Fibroblast of lung (primary cell): ENCODE data around the gene TMEM59. TPM values are rescaled to one million over a fixed set of nuclear protein-coding genes. Genes with fewer than 3 reads are reported as not detected.
A peak's percentile ranks its signal among the peaks of the same experiment; 100 is the strongest.

ENCODE experiments used
- DNase-seq, 2 donors: peaks; one replicate each; pipeline versions ENCODE4 v3.0.0 to v3.0.0-alpha.2; 2010; ENCODE audit warnings: low read depth in 2 of 2
- H2AFZ ChIP-seq: 2 replicates; pipeline ENCODE4 v1.5.1; 2012; ENCODE audit warnings: low read length, control low read depth, inconsistent platforms
- H3K27ac ChIP-seq: 2 replicates; pipeline ENCODE4 v1.5.1; 2011; ENCODE audit warnings: low read length, control low read depth; ENCODE audit not compliant: insufficient read depth
- H3K27me3 ChIP-seq: 2 replicates; pipeline ENCODE4 v1.5.1; 2011; ENCODE audit warnings: mild to moderate bottlenecking, low read length; ENCODE audit not compliant: control insufficient read depth, insufficient read depth
- H3K36me3 ChIP-seq: 2 replicates; pipeline ENCODE4 v1.5.1; 2011; ENCODE audit warnings: low read length; ENCODE audit not compliant: control insufficient read depth, insufficient read depth
- H3K4me1 ChIP-seq: 2 replicates; pipeline ENCODE4 v1.5.1; 2011; ENCODE audit warnings: low read length; ENCODE audit not compliant: control insufficient read depth, insufficient read depth; ENCODE audit errors: extremely low read depth
- H3K4me2 ChIP-seq: 2 replicates; pipeline ENCODE4 v1.5.1; 2011; ENCODE audit warnings: low read length, control low read depth; ENCODE audit not compliant: insufficient read depth; ENCODE audit errors: extremely low read depth
- H3K4me3 ChIP-seq, 4 experiments: fragments of 200-600 bp in 1 of 4; sonication (generic) in 1 of 4; replicated peaks in 1 of 4; 2 replicates each; pipeline ENCODE4 v1.5.1; 2011 to 2016; ENCODE audit warnings: low read length in 4 of 4, low read depth in 3 of 4, mild to moderate bottlenecking in 3 of 4, control low read depth in 2 of 4, inconsistent platforms in 1 of 4, mixed read lengths in 1 of 4; ENCODE audit not compliant: insufficient read depth in 1 of 4; ENCODE audit errors: control extremely low read depth in 1 of 4
- H3K79me2 ChIP-seq: 2 replicates; pipeline ENCODE4 v1.5.1; 2012; ENCODE audit warnings: mild to moderate bottlenecking, low read length, inconsistent platforms; ENCODE audit not compliant: control insufficient read depth, insufficient read depth
- H3K9ac ChIP-seq: 2 replicates; pipeline ENCODE4 v1.5.1; 2011; ENCODE audit warnings: mild to moderate bottlenecking, low read length, control low read depth; ENCODE audit not compliant: insufficient read depth
- H3K9me3 ChIP-seq: 2 replicates; pipeline ENCODE4 v1.5.1; 2012; ENCODE audit warnings: low read depth, low read length; ENCODE audit not compliant: control insufficient read depth, insufficient read depth
- H4K20me1 ChIP-seq: 2 replicates; pipeline ENCODE4 v1.5.1; 2011; ENCODE audit warnings: low read length; ENCODE audit not compliant: control insufficient read depth, insufficient read depth; ENCODE audit errors: extremely low read depth
- EZH2 ChIP-seq: IDR thresholded peaks from 2 replicates; pipeline ENCODE4 v1.5.1; 2012; ENCODE audit warnings: low read length, control low read depth, mild to moderate bottlenecking; ENCODE audit errors: missing control alignments
- polyA plus RNA-seq, 2 donors: library from polyadenylated mRNA; depleted of rRNA in 1 of 2; stranded (reverse) in 1 of 2; unstranded in 1 of 2; fragments of >200 nt; gene quantifications; 2 replicates each; pipeline ENCODE4 v1.2.1, GENCODE V29; 2011 to 2012; ENCODE audit warnings: missing spikeins in 1 of 2
- total RNA-seq: library from RNA; depleted of rRNA; stranded (reverse); fragments of >200 nt; gene quantifications from 2 replicates; pipeline ENCODE4 v1.2.1, GENCODE V29; 2014
- TF ChIP-seq, protein P1 (sequence below), 2 donors: IDR thresholded peaks in 1 of 2; conservative IDR thresholded peaks in 1 of 2; 1 replicate in 1 of 2; 2 replicates in 1 of 2; pipeline ENCODE4 v1.5.1; 2011 to 2012; ENCODE audit warnings: low read length in 2 of 2, control low read depth in 1 of 2, inconsistent platforms in 1 of 2, low read depth in 1 of 2, mild to moderate bottlenecking in 1 of 2

TMEM59 gene
- total and polyA plus RNA-seq, 2 donors (not counting 1 experiment from before 2014, with no cell fraction given) = 431 to 480 TPM

DNA sequence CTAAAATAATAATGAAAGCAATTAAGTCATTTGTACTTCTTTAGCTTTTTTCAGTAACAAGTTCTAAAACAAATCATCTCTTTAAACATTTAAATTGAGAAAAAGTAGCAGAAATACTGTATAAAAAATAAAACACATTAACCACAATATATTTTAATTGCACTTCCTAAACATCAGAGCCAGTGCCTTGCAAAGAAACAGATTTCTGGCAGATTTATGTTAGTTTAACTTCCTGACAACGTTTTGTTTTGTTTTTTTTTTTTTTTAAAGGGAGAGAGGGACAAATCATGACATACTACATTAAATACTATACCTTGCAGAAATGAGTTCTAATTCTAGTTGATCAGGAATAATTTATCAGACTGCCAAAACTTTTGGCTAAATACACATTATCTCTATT lies 11.2 kb downstream of the TMEM59 start:
- Histone ChIP-seq H3K9me3 (no peaks in the 10 kb centered on the region), H3K4me2 (no peak overlapping the region), H3K79me2 (peaks cover 6% of the 10 kb centered on the region), H3K36me3 (peaks cover 5% of the 10 kb centered on the region), H4K20me1 (no peaks in the 10 kb centered on the region), H3K9ac (no peak overlapping the region), H3K27ac (no peak overlapping the region), H2AFZ (no peak overlapping the region), H3K4me3 (no peak overlapping the region), H3K27me3 (no peaks in the 10 kb centered on the region), H3K4me1 (no peaks in the 10 kb centered on the region)
- TF ChIP-seq EZH2 = no peak
- TF ChIP-seq, protein P1, sequence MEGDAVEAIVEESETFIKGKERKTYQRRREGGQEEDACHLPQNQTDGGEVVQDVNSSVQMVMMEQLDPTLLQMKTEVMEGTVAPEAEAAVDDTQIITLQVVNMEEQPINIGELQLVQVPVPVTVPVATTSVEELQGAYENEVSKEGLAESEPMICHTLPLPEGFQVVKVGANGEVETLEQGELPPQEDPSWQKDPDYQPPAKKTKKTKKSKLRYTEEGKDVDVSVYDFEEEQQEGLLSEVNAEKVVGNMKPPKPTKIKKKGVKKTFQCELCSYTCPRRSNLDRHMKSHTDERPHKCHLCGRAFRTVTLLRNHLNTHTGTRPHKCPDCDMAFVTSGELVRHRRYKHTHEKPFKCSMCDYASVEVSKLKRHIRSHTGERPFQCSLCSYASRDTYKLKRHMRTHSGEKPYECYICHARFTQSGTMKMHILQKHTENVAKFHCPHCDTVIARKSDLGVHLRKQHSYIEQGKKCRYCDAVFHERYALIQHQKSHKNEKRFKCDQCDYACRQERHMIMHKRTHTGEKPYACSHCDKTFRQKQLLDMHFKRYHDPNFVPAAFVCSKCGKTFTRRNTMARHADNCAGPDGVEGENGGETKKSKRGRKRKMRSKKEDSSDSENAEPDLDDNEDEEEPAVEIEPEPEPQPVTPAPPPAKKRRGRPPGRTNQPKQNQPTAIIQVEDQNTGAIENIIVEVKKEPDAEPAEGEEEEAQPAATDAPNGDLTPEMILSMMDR (conservative IDR thresholded peaks at IDR 0.05 in 1 of 2, IDR thresholded peaks at IDR 0.05 in 1 of 2; ENCODE audit: low read depth in 1 of 2, low read length in 2 of 2) = no peak
- DNase-seq = no peak

DNA sequence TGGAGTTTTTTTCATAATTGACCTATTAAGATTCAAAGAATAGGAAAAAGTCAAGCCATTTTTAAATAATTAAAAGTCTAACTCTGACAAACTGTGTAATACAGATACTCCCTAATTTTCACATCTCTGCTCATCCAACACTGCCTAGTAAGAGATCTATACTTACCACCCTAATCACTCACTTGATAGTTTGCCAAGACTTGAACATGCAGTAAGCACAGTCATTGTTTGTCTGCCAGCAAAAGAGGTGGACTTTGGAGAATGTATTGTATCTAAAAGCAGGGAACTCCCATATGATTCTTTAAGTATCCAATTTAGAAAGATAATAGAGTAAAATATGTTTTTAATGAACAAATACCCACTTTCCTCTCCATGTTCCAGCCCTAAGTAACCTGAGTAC lies 15.5 kb downstream of the TMEM59 start:
- H3K79me2 ChIP-seq = no peaks in the 10 kb centered on the region
- no peaks in the 10 kb centered on the region for H3K27me3 ChIP-seq
- no peak overlapping the region for H3K9ac ChIP-seq
- no peaks in the 10 kb centered on the region for H3K4me1 ChIP-seq
- no peak overlapping the region for H2AFZ ChIP-seq
- H3K27ac ChIP-seq = no peak overlapping the region
- TF ChIP-seq EZH2 = no peak
- TF ChIP-seq, protein P1 (conservative IDR thresholded peaks at IDR 0.05 in 1 of 2, IDR thresholded peaks at IDR 0.05 in 1 of 2; ENCODE audit: low read depth in 1 of 2, low read length in 2 of 2) = no peak
- H4K20me1 ChIP-seq = no peaks in the 10 kb centered on the region
- no peak overlapping the region for H3K4me3 ChIP-seq
- H3K36me3 ChIP-seq = peaks cover 3% of the 10 kb centered on the region
- H3K4me2 ChIP-seq = no peak overlapping the region
- H3K9me3 ChIP-seq = no peaks in the 10 kb centered on the region
- DNase-seq = peak; percentile 17 to 51

DNA sequence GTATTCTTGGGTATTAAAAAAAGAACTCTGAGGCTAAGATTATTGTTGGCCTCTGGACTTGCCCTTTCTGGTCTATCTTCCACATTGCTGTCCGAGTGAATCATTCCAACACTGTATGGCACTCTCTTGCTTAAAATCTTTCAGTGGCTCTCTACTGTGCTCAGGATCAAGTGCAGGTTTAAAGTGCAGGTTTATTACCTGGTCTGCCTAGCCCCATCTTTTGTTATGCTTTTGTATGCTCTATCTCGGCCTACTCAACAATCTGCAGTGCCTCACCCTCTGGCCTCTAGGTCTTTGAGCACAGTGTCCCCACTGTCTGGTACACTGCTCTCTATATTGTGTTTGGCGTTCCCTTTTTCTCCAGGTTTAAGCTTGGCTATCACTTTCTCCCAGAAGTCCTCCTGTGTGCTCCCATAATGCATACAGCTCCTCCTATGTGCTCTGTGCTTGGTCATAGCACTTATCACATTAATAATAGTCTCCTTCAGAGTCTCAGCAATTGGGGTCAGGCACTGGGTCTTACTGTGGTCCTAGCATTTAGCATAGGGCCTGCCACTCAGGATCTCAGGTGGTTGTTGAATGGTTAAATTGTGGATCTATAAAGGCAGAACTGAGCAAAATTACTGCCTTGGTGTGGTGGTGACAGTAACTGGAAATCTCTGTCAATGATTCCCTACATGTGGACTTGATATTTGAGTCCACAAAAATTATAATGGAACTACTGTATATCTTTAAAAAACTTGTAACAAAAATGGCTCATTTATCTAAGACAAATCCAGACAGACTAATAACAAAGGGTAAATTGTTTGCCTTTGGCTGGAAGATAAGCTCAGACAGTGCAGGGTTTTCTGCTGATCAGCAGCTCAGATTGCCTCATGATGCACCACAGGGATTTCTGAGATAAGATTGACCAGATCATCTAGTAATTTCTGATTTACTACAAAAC lies 24.4 kb downstream of the TMEM59 start:
- Histone ChIP-seq H3K9ac (no peak overlapping the region), H4K20me1 (no peaks in the 10 kb centered on the region), H3K4me2 (no peak overlapping the region), H3K27ac (no peak overlapping the region), H2AFZ (no peak overlapping the region), H3K4me3 (no peak overlapping the region), H3K36me3 (no peaks in the 10 kb centered on the region), H3K9me3 (no peaks in the 10 kb centered on the region), H3K27me3 (no peaks in the 10 kb centered on the region), H3K4me1 (no peaks in the 10 kb centered on the region), H3K79me2 (no peaks in the 10 kb centered on the region)
- DNase-seq = peak in 1 of 2 donors; percentile 37
- TF ChIP-seq EZH2 = no peak
- TF ChIP-seq, protein P1 (conservative IDR thresholded peaks at IDR 0.05 in 1 of 2, IDR thresholded peaks at IDR 0.05 in 1 of 2; ENCODE audit: low read depth in 1 of 2, low read length in 2 of 2) = no peak
